BE2C (cell line): ENCODE results near the gene MSGN1.

Experiments used
- DNase-seq: peaks from one replicate; pipeline ENCODE4 v3.0.0-alpha.2; 2020
- H3K27me3 ChIP-seq: fragments of 250-450 bp; sonication (Bioruptor Pico); 2 replicates; pipeline ENCODE4 v1.5.1; 2020; ENCODE audit warnings: mild to moderate bottlenecking
- H3K36me3 ChIP-seq: fragments of 250-450 bp; sonication (Bioruptor Pico); 2 replicates; pipeline ENCODE4 v1.5.1; 2020; ENCODE audit warnings: mild to moderate bottlenecking
- H3K4me1 ChIP-seq: fragments of 250-450 bp; sonication (Bioruptor Pico); 2 replicates; pipeline ENCODE4 v1.5.1; 2020
- H3K4me3 ChIP-seq: 2 replicates; pipeline ENCODE4 v1.5.1; 2011; ENCODE audit warnings: low read depth, low read length
- H3K9me3 ChIP-seq: fragments of 250-450 bp; sonication (Bioruptor Pico); 2 replicates; pipeline ENCODE4 v1.5.1; 2020
- TF ChIP-seq, protein P1 (sequence below): IDR thresholded peaks from 2 replicates; pipeline ENCODE4 v1.5.1; 2012; ENCODE audit warnings: mild to moderate bottlenecking, low read depth, low read length

Gene MSGN1

GRCh38 chr2:17858064-17858463, 41.8 kb downstream of the MSGN1 start:
- H3K36me3 ChIP-seq: no peaks in the 10 kb centered on the region
- H3K9me3 ChIP-seq: no peaks in the 10 kb centered on the region
- no peak for DNase-seq
- TF ChIP-seq, protein P1, sequence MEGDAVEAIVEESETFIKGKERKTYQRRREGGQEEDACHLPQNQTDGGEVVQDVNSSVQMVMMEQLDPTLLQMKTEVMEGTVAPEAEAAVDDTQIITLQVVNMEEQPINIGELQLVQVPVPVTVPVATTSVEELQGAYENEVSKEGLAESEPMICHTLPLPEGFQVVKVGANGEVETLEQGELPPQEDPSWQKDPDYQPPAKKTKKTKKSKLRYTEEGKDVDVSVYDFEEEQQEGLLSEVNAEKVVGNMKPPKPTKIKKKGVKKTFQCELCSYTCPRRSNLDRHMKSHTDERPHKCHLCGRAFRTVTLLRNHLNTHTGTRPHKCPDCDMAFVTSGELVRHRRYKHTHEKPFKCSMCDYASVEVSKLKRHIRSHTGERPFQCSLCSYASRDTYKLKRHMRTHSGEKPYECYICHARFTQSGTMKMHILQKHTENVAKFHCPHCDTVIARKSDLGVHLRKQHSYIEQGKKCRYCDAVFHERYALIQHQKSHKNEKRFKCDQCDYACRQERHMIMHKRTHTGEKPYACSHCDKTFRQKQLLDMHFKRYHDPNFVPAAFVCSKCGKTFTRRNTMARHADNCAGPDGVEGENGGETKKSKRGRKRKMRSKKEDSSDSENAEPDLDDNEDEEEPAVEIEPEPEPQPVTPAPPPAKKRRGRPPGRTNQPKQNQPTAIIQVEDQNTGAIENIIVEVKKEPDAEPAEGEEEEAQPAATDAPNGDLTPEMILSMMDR: no peak
- H3K27me3 ChIP-seq: peaks cover 6% of the 10 kb centered on the region
- no peak overlapping the region for H3K4me3 ChIP-seq
- no peaks in the 10 kb centered on the region for H3K4me1 ChIP-seq

DNA sequence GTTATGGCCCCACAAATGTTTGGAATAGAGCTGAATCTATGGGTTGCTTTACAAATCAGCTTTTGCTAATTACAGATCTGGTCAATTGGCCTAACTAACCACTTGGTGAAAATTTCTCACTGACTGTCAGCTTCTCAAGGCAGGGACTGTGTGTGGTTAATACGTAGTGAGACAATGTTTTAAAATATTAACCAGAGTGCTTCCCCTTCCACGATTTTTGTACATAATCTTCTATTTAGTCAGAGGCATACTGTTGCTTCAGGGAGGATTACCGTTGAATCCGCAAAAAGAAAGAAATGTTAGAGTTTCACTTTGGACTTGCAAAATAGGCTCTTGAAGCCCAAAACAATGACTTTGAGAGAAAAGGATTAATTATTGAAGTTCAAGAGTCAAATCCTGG, 47.3 kb downstream of the MSGN1 start:
- H3K4me1 ChIP-seq: no peaks in the 10 kb centered on the region
- no peak overlapping the region for H3K4me3 ChIP-seq
- no peak for DNase-seq
- TF ChIP-seq, protein P1: no peak
- peaks cover 6% of the 10 kb centered on the region for H3K27me3 ChIP-seq
- no peaks in the 10 kb centered on the region for H3K36me3 ChIP-seq
- no peaks in the 10 kb centered on the region for H3K9me3 ChIP-seq

DNA sequence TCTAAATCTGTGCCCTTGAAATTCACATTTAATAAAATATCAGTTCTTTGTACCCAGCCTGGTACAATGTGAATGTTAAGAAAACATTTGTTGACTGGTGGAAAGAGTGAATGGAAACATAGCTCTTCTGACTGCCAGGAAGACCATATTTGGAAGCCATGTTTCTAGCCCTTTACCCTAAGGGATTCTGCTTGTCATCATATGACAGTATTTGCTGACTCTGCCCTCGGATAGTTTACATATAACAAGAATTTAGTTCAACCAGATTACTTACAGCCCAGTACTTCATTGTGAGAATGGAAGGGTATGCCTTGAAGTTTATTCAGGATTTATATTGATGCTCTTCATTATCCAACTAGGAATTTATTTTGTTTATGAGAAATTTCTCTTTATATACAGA, 48.4 kb downstream of the MSGN1 start:
- Histone ChIP-seq H3K36me3 (no peaks in the 10 kb centered on the region), H3K27me3 (peaks cover 6% of the 10 kb centered on the region; the same call in 1 of the 2 replicates), H3K9me3 (no peaks in the 10 kb centered on the region), H3K4me1 (no peaks in the 10 kb centered on the region), H3K4me3 (no peak overlapping the region)
- TF ChIP-seq, protein P1: no peak
- no peak for DNase-seq

GRCh38 chr2:17867133-17867532, 50.9 kb downstream of the MSGN1 start:
- no peaks in the 10 kb centered on the region for H3K36me3 ChIP-seq
- H3K4me1 ChIP-seq: no peaks in the 10 kb centered on the region
- DNase-seq: no peak
- no peaks in the 10 kb centered on the region for H3K9me3 ChIP-seq
- no peak overlapping the region for H3K4me3 ChIP-seq
- TF ChIP-seq, protein P1: no peak
- no peaks in the 10 kb centered on the region for H3K27me3 ChIP-seq
